ENCODE data around the gene GPA33.

The GPA33 gene

DNA sequence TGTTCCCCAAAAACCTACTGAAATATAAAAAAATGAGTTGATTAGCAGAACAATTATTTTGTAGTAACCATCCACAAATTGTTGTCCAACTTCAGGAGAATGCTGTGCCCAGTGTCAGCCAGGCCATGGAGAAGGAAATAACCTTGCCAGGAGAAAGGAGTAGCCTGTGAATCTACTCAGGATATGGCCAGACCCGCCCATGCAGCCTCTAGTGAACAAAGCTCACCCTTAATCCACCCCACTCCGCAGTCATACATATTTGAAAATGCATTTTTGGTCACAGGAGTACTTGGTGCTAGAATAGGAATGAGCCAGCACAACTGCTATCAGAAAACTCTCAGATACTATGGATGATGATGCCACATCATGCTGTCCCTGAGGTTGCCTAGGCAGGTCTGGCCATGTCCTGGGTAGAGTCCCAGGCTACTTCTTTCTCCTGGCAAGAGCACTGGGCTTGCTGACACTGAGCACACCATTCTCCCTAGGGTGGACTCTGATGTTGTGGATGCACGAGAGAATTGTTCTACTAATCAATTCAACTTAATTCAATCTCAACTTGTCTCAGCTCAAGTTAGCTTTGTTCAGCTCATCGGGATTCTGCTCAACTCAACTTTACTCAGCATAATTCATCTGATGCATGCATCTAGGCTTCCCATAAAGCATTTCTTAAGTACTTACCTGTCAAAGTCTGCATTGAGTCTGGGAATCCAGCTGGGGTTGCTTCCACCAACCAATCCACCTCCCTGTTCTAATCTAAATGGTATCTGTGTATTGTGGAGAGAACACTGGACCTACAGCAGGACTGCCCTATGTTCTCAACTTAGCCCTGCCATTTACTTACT lies 21.9 kb upstream of the GPA33 start:
- no peak overlapping the region for H3K4me3 ChIP-seq (ENCODE audit: low read depth, low read length)
- in situ Hi-C loops (cut with HindIII; ENCODE audit: low sequenced_read_pairs), result no loop called here
- DNase-seq (ENCODE audit: low read depth), result no peak
- TF ChIP-seq, protein P1, sequence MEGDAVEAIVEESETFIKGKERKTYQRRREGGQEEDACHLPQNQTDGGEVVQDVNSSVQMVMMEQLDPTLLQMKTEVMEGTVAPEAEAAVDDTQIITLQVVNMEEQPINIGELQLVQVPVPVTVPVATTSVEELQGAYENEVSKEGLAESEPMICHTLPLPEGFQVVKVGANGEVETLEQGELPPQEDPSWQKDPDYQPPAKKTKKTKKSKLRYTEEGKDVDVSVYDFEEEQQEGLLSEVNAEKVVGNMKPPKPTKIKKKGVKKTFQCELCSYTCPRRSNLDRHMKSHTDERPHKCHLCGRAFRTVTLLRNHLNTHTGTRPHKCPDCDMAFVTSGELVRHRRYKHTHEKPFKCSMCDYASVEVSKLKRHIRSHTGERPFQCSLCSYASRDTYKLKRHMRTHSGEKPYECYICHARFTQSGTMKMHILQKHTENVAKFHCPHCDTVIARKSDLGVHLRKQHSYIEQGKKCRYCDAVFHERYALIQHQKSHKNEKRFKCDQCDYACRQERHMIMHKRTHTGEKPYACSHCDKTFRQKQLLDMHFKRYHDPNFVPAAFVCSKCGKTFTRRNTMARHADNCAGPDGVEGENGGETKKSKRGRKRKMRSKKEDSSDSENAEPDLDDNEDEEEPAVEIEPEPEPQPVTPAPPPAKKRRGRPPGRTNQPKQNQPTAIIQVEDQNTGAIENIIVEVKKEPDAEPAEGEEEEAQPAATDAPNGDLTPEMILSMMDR (IDR thresholded peaks at IDR 0.05; ENCODE audit: low read depth, low read length, missing control alignments), result no peak

DNA sequence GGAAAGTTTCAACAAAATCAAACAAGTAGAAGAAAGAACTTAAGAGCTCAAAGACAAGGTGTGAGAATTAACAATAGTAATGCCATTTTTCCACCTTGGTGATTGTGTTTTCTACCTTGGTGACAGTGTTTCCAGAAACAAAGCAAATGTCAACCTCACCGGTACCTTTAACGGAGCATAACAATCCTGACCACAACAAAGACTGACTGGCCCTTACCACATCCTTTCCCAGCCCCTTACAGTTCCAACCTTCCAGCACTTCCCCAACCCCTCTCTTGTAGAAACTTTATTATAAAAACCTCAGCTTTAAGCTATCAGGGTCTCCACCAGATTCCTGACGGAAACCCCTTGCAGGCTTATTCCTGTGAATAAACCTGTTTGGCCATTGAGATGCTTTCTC lies 20.4 kb upstream of the GPA33 start:
- in situ Hi-C loops (cut with HindIII; ENCODE audit: low sequenced_read_pairs), result no loop called here
- DNase-seq (ENCODE audit: low read depth), result no peak
- TF ChIP-seq, protein P1 (IDR thresholded peaks at IDR 0.05; ENCODE audit: low read depth, low read length, missing control alignments), result no peak
- H3K4me3 ChIP-seq (ENCODE audit: low read depth, low read length), result no peak overlapping the region

- H3K4me3 ChIP-seq (ENCODE audit: low read depth, low read length), result no peak overlapping the region
- in situ Hi-C loops (cut with HindIII; ENCODE audit: low sequenced_read_pairs), result no loop called here
- no peak for DNase-seq (ENCODE audit: low read depth)
- TF ChIP-seq, protein P1 (IDR thresholded peaks at IDR 0.05; ENCODE audit: low read depth, low read length, missing control alignments), result no peak
Measured at GRCh38 chr1:167109125-167109524, 18.9 kb upstream of the GPA33 start.

DNA sequence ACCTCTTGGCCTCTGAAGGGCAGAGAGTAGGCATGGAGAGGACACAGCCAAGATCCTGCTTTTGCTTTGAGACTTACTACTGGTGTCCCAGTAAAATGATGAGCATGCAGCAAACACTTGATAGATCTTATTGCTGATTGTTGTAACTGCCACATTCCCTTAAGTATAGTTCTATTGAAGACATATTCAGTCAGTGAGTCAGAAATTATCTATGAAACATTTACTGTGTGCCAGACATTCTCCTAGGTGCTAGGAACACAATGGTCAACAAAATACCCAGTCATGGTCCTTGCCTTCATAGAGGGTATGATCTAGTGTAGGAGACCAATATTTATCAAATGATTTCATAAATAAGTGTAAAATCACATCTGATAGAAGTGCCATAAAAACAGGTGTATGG lies 17.3 kb upstream of the GPA33 start:
- in situ Hi-C loops (cut with HindIII; ENCODE audit: low sequenced_read_pairs), result no loop called here
- TF ChIP-seq, protein P1 (IDR thresholded peaks at IDR 0.05; ENCODE audit: low read depth, low read length, missing control alignments), result no peak
- no peak for DNase-seq (ENCODE audit: low read depth)
- H3K4me3 ChIP-seq (ENCODE audit: low read depth, low read length), result no peak overlapping the region

DNA sequence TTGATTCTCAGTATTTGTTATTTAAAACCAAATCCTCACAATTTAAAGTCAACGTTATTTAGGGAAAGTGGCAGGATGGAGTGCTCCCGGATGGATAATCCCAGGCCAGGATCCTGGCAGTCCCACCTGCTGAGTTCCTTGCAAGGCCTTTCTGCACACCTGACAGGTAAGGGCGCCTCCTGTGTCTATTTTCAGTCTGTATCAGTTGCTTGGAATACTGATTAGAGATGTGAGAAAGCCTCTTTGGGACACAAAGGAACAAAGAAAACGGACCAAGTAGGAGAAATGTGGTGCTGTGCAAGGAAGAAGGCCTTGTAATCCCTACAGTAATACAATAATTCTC lies 15.9 kb upstream of the GPA33 start:
- in situ Hi-C loops (cut with HindIII; ENCODE audit: low sequenced_read_pairs), result no loop called here
- TF ChIP-seq, protein P1 (IDR thresholded peaks at IDR 0.05; ENCODE audit: low read depth, low read length, missing control alignments), result no peak
- no peak overlapping the region for H3K4me3 ChIP-seq (ENCODE audit: low read depth, low read length)
- DNase-seq (ENCODE audit: low read depth), result no peak

DNA sequence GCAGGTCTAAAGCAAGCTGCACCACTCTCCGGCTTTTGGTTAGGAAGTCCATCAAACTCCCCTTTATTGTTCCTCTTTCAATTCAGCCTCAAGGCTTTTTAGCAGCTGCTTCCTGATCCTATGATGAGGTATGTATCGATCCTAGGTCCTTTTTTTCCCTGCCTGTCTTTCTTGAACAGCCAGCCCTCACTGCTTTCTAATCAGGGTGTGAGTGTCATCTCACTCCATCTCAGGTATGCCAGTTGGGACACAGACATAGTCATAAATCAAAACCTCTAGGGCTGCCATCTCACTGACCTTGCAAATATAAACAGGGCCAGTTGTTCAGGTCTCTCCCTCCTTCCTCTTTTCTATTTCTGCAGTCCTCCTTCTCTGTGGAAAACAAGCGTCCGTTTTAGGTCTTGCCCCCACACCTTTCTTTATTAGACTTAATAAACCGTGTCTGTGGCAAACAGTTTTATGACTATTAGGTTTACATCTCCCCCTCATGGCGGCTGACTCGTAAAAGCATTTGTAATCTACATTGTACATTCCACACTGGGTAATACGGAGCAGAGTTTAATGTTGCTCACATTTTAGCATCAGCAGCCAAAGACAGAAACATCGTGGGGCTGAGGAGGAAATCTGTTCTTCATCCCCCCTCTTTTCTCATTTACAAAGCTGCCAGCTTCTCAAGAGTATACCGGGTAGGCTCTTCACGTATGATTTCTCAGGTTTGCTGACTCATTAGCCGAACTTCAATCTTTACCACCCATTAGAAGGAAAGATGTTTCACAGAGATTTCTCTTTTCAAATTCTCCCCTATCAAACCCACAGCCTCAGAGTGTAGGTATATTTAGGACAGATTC lies 15.3 kb upstream of the GPA33 start:
- TF ChIP-seq, protein P1 (IDR thresholded peaks at IDR 0.05; ENCODE audit: low read depth, low read length, missing control alignments), result no peak
- H3K4me3 ChIP-seq (ENCODE audit: low read depth, low read length), result no peak overlapping the region
- no peak for DNase-seq (ENCODE audit: low read depth)
- in situ Hi-C loops (cut with HindIII; ENCODE audit: low sequenced_read_pairs), result no loop called here
